ENCODE measurements around the gene KCNJ5.

Gene KCNJ5

GRCh38 chr11:128890543-128891368 is at the start of gene KCNJ5:
Gene KCNJ5 (plus strand): TSS chr11:128891356. CDS start chr11:128911274, 19,918 bp downstream.
- Mint-ChIP-seq H3K9me3 (no peaks in the 10 kb centered on the region), H3K4me3 (peak within 1 kb of the TSS; percentile 77), H3K4me1 (ENCODE audit: low read depth) (peaks cover 17% of the 10 kb centered on the region), H3K36me3 (ENCODE audit: low read depth) (no peaks in the 10 kb centered on the region), H3K27ac (no peak within 1 kb of the TSS), H3K27me3 (peaks cover 72% of the 10 kb centered on the region)

DNA sequence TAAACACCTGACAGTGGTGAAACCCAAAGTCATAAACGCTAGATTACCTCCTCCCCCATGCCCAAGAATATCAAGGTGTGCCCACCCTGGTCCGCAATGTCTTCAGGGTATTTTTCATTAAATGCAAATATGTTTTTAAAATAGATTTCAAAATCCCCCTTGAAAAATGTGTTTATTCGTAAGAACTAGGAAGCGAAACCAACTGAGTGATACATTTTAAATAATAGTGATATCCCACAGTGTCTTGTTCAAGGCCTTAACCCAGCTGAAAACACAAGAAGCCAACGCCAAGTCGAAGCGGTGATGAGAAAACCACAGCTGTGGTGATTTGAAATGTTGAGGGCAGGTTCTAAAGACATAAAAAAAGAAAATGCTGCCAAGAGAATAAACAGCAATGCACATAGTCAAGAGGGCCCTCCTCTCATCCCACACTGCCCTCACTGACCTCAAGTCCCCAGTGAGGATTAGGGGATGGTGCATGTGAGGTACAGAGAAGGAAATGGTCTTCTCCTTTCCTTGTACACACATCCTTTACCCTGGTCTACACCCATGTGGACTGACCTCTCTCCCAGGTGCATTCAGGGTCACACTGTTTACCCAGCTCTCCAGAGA is 49.6 kb upstream of the KCNJ5 start:
- no peaks in the 10 kb centered on the region for H3K36me3 Mint-ChIP-seq (ENCODE audit: low read depth)
- H3K9me3 Mint-ChIP-seq = peaks cover 8% of the 10 kb centered on the region
- H3K4me3 Mint-ChIP-seq = no peak overlapping the region
- H3K27me3 Mint-ChIP-seq = no peaks in the 10 kb centered on the region
- peak overlapping the region; percentile 41 for H3K27ac Mint-ChIP-seq
- peaks cover 80% of the 10 kb centered on the region for H3K4me1 Mint-ChIP-seq (ENCODE audit: low read depth)

DNA sequence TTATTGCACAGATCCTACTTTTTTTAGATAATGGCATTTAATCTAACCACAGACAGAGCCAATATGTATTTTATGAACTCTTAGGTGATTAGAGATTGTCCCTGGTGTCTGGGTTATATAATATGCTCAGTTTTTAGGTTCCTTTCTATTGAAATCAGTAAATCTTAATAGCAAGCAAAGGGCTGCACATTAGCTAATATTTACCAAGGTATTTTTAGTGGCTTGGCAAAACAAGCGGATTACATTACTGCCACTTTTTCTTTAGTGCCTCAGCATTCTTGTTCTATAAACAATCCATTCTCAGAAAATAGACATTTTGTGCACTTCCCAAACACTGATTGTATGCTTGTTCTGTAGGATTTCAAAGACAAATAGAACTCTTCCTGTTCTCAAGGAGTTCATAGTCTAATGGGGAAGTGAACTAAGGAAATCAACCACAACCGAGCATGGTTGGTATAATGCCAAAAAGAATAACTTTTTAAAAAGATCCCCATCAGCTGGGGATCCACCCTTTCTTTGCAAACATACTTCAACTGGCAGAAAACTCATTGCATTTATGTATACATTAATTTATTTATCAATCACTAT is 47.9 kb upstream of the KCNJ5 start:
- H3K4me1 Mint-ChIP-seq (ENCODE audit: low read depth) = peaks cover 67% of the 10 kb centered on the region
- no peak overlapping the region for H3K4me3 Mint-ChIP-seq

DNA sequence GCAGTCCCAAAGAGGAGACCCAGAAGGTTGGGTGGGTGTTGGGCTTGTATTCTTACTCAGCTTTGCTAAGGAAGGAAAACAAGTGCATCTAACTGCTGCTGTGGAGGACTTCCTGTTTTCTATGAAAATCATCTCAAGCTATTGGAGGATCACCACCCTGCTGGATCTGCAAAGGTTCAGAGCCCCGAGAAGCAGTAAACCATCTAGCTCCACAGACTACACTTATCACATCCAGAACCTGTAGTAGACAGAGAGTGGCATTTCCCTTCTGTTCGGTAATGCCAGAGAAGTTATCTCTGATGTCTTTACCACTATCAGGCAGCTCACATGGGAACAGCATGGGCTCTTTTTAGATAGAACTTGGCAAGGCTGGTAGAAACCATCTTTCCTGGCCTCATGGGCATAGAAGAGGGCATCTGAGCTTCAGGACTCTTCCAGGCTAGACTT is 45.8 kb upstream of the KCNJ5 start:
- Mint-ChIP-seq H3K36me3 (ENCODE audit: low read depth) (no peaks in the 10 kb centered on the region), H3K4me3 (no peak overlapping the region), H3K27ac (no peak overlapping the region), H3K27me3 (no peaks in the 10 kb centered on the region), H3K4me1 (ENCODE audit: low read depth) (peaks cover 55% of the 10 kb centered on the region), H3K9me3 (no peaks in the 10 kb centered on the region)

More for the DNA sequence above, 47.9 kb upstream of the KCNJ5 start:
- H3K27me3 Mint-ChIP-seq = no peaks in the 10 kb centered on the region
- H3K27ac Mint-ChIP-seq = no peak overlapping the region
- H3K36me3 Mint-ChIP-seq (ENCODE audit: low read depth) = no peaks in the 10 kb centered on the region
- peaks cover 8% of the 10 kb centered on the region for H3K9me3 Mint-ChIP-seq

- Mint-ChIP-seq H3K36me3 (ENCODE audit: low read depth) (no peaks in the 10 kb centered on the region), H3K4me3 (no peak overlapping the region), H3K4me1 (ENCODE audit: low read depth) (peaks cover 41% of the 10 kb centered on the region), H3K27ac (no peak overlapping the region), H3K9me3 (no peaks in the 10 kb centered on the region), H3K27me3 (no peaks in the 10 kb centered on the region)
Measured at GRCh38 chr11:128846985-128847384, 44.2 kb upstream of the KCNJ5 start.

DNA sequence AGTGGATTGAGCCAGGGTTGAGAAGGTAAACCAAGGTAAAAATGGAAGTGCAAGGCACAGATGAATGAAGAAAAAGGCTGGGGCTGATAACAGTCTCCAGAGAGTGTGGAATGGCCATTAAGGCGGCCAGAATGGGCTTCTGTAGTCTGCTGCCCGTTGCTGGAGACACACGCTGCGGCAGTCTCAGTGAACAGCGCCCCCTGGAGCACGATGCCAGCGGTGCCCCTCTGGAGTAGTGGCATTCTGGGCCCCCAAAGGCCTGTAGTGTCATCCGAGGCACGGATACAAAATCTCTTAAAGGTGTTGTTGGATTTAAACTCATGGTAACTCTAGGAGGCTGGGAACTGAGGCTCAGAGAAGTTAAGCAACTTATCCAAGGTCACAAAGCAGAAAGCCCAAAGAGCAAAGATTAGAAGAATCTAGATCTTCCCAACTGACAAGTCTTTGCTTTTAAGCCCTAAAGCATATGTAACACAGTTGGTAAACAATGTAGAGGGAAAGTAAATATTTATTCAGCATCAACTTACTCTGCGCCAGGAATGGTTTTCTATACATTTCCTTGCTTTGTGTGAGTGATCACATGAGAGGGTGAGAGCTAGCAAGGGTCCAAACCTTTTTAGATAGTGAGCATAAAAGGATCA is 42.2 kb upstream of the KCNJ5 start:
- Mint-ChIP-seq H3K4me3 (no peak overlapping the region), H3K27me3 (no peaks in the 10 kb centered on the region), H3K27ac (no peak overlapping the region), H3K4me1 (ENCODE audit: low read depth) (peaks cover 23% of the 10 kb centered on the region), H3K9me3 (no peaks in the 10 kb centered on the region), H3K36me3 (ENCODE audit: low read depth) (no peaks in the 10 kb centered on the region)

DNA sequence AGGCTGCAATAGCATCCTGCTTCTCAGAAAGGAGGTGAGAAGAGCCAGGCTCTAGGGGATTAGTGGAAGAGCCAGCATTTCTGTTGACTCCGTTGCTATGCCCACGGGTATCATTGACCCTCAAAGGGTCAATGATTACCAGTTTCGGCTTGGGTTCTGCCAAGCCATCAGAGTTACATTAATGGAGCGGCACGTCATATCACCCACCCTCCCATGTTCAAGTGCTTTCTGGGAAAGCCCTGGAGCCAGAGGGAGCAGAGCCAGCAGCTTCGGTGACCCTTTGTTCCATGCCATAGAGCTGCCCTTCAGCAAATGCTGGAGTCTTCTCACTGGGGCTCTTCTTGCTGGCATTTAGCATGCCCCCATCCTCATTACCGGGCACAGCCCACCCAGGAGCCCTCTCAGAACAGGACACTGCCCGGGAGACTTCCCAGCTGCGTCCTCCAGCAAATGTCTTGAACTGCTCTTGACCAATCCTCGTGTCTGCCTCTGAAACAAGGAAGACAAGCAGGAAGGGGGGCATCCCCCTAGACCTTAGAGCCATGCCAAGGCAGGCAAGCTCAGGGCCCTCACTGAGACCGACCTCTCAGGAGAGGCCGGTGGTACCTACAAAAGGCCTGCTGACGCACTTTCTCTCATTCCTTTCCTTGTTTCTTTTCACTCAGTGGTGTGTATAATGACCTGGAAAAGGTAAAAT is 38.7 kb upstream of the KCNJ5 start:
- Mint-ChIP-seq H3K4me1 (ENCODE audit: low read depth) (peaks cover 4% of the 10 kb centered on the region), H3K27ac (no peak overlapping the region), H3K9me3 (no peaks in the 10 kb centered on the region), H3K27me3 (no peaks in the 10 kb centered on the region), H3K4me3 (no peak overlapping the region), H3K36me3 (ENCODE audit: low read depth) (no peaks in the 10 kb centered on the region)

GRCh38 chr11:128853559-128853958 is 37.6 kb upstream of the KCNJ5 start:
- no peak overlapping the region for H3K4me3 Mint-ChIP-seq
- H3K27me3 Mint-ChIP-seq = no peaks in the 10 kb centered on the region
- H3K27ac Mint-ChIP-seq = no peak overlapping the region
- no peaks in the 10 kb centered on the region for H3K9me3 Mint-ChIP-seq
- H3K4me1 Mint-ChIP-seq (ENCODE audit: low read depth) = peaks cover 3% of the 10 kb centered on the region
- no peaks in the 10 kb centered on the region for H3K36me3 Mint-ChIP-seq (ENCODE audit: low read depth)

- H3K4me3 Mint-ChIP-seq = no peak overlapping the region
- no peaks in the 10 kb centered on the region for H3K4me1 Mint-ChIP-seq (ENCODE audit: low read depth)
- no peaks in the 10 kb centered on the region for H3K9me3 Mint-ChIP-seq
- no peak overlapping the region for H3K27ac Mint-ChIP-seq
- no peaks in the 10 kb centered on the region for H3K27me3 Mint-ChIP-seq
- no peaks in the 10 kb centered on the region for H3K36me3 Mint-ChIP-seq (ENCODE audit: low read depth)
Measured at GRCh38 chr11:128854841-128855240, 36.3 kb upstream of the KCNJ5 start.

DNA sequence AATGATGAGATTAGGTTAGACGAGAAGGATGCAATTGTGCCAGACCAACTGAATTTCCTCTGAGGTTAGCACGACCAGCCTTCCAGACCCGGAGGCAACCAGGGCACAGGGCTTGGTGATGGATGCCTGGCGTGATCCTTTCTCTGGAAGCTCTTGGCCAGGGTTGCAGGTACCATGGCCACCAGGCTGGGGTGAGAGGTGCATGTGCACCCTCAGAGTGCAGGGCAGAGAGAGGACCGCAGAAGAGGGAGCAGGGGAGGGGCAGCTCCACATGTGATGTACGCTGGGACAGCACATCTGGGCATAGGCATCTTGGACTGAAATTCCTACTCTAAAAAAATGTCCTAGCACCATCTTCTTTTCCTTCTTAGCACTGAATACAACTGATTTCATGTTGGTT is 34.9 kb upstream of the KCNJ5 start:
- H3K27me3 Mint-ChIP-seq = no peaks in the 10 kb centered on the region
- H3K36me3 Mint-ChIP-seq (ENCODE audit: low read depth) = no peaks in the 10 kb centered on the region
- no peak overlapping the region for H3K27ac Mint-ChIP-seq
- H3K4me1 Mint-ChIP-seq (ENCODE audit: low read depth) = peaks cover 4% of the 10 kb centered on the region
- no peaks in the 10 kb centered on the region for H3K9me3 Mint-ChIP-seq
- no peak overlapping the region for H3K4me3 Mint-ChIP-seq

GRCh38 chr11:128857341-128857740 is 33.8 kb upstream of the KCNJ5 start:
- Mint-ChIP-seq H3K27me3 (no peaks in the 10 kb centered on the region), H3K36me3 (ENCODE audit: low read depth) (no peaks in the 10 kb centered on the region), H3K4me3 (no peak overlapping the region), H3K27ac (no peak overlapping the region), H3K4me1 (ENCODE audit: low read depth) (peaks cover 4% of the 10 kb centered on the region), H3K9me3 (no peaks in the 10 kb centered on the region)

DNA sequence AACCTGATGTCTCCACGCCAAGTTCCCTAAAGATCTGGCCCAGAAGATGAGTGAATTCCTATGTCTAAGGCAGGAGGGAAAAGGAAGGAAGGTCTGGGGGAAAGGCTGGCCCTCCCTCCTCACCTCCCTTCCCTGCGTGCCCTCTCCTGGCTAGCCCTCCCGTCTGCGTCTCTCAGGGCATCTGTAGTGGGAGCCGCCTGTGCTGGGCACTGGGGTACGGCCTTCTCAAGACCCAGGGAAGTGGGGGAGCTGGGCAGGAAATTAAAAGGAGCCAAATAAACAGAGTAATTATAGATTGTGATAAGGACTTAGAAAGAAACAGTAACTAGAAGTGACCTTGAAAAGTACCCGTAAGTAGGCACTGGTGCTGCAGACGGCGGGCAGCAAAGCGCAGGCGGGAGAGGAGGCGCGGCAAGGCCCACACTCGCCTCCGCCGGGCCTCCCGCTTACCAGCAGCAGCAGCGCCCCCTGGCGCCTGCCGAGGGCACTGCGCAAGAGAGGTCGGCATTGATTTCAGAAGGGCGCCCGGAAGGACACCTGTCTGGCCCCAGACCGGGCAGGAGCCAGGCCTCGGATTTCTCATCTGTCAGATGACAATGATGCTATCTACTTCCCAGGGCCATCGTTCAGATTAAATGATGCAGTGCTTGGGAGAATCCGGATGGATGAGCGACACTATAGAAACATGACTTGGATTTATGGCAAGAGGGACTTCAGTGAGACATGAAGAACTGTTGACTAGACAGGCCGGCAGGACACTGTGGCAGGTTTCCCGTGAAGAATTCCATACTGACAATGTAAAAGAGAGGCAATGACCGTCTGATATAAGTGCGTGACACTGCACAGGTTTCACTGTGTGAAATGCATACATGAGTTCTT is 31.4 kb upstream of the KCNJ5 start:
- no peak overlapping the region for H3K27ac Mint-ChIP-seq
- no peaks in the 10 kb centered on the region for H3K27me3 Mint-ChIP-seq
- H3K9me3 Mint-ChIP-seq = no peaks in the 10 kb centered on the region
- H3K4me1 Mint-ChIP-seq (ENCODE audit: low read depth) = peaks cover 4% of the 10 kb centered on the region
- H3K36me3 Mint-ChIP-seq (ENCODE audit: low read depth) = no peaks in the 10 kb centered on the region
- no peak overlapping the region for H3K4me3 Mint-ChIP-seq

GRCh38 chr11:128860571-128861361 is 30.4 kb upstream of the KCNJ5 start:
- no peak overlapping the region for H3K4me3 Mint-ChIP-seq
- H3K9me3 Mint-ChIP-seq = no peaks in the 10 kb centered on the region
- no peak overlapping the region for H3K27ac Mint-ChIP-seq
- no peaks in the 10 kb centered on the region for H3K36me3 Mint-ChIP-seq (ENCODE audit: low read depth)
- H3K4me1 Mint-ChIP-seq (ENCODE audit: low read depth) = peaks cover 4% of the 10 kb centered on the region
- H3K27me3 Mint-ChIP-seq = no peaks in the 10 kb centered on the region

Measured in stimulated activated naive CD8-positive, alpha-beta T cell treated with anti-CD3 and anti-CD28 coated beads, Interleukin-15, Interleukin-2, amounts not matched to agents 100 ng/mL and 50 ng/mL, for 24 hours (primary cell).